Panc1 (cell line): Measurements from ENCODE around the gene TSSK3.

Experiments used
- REST ChIP-seq, 2 experiments: IDR thresholded peaks; 2 replicates each; pipeline ENCODE4 v1.6.1; 2011 to 2012; ENCODE audit warnings: low read depth in 2 of 2, control low read depth in 1 of 2, low read length in 1 of 2, mild to moderate bottlenecking in 1 of 2, moderate library complexity in 1 of 2; ENCODE audit not compliant: insufficient read depth in 1 of 2
- TF ChIP-seq, protein P1 (sequence below): fragments of 450-650 bp; IDR thresholded peaks from 2 replicates; pipeline ENCODE4 v1.5.1; 2017; ENCODE audit warnings: mild to moderate bottlenecking

DNA sequence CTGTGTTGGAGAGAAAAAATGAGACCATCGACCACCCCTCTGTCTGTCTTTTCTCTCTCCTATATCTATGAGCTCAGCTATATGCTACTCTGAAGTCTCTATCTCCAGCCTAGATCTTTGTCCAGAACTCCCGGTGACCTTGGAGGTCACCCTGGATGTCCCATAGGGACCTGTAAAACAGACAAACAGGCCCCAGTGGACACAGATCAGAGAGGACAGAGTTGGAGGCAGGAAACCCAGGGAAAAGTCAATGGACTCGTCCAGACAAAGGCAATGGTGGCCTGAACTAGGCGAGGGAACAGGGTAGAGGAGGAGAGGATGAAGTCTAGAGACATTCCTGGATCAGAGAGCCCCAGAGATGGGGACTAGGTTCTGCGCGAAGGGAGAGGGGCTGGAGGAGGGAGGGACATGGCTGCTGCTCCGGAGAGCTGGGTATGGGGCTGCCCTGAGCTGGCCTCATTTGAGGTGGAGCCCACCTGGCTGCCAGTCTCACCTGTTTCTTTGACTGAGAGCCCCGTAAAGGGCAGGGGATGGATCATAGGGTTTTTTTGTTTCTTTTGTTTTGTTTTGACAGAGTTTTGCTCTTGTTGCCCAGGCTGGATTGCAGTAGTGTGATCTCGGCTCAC lies 15.7 kb upstream of the TSSK3 start:
- TF ChIP-seq, protein P1, sequence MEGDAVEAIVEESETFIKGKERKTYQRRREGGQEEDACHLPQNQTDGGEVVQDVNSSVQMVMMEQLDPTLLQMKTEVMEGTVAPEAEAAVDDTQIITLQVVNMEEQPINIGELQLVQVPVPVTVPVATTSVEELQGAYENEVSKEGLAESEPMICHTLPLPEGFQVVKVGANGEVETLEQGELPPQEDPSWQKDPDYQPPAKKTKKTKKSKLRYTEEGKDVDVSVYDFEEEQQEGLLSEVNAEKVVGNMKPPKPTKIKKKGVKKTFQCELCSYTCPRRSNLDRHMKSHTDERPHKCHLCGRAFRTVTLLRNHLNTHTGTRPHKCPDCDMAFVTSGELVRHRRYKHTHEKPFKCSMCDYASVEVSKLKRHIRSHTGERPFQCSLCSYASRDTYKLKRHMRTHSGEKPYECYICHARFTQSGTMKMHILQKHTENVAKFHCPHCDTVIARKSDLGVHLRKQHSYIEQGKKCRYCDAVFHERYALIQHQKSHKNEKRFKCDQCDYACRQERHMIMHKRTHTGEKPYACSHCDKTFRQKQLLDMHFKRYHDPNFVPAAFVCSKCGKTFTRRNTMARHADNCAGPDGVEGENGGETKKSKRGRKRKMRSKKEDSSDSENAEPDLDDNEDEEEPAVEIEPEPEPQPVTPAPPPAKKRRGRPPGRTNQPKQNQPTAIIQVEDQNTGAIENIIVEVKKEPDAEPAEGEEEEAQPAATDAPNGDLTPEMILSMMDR: no peak
- no peak for TF ChIP-seq REST (IDR thresholded peaks at IDR 0.05; ENCODE audit: insufficient read depth in 1 of 2, low read depth in 2 of 2, low read length in 1 of 2)
